ENCODE data around the gene TNNI3K. TPM values are rescaled to one million over a fixed set of nuclear protein-coding genes. Genes with fewer than 3 reads are reported as not detected.

Gene TNNI3K
- total and polyA plus RNA-seq, 9 donors: 0.73 to 2.6 (median 1.5) TPM; not detected in 1

DNA sequence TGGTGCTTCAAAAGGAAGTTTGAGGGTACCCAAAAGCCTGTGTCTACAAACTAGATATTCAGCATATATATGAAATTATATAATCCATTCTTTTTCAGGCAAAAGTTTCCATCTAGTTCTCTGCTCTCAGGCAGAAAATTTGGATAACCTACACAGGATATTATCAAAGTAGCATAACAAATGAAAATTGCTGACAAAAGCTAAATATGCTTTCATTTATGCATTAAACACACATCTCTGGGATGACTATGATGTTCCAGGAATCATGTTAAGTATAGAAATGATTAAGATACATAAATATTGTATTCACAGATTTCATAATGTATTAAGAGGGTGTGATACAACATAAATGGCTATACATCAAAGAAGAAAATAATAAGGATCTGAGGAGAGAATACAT, 184.4 kb downstream of the TNNI3K start:
- Histone ChIP-seq H3K4me1 (ENCODE audit: insufficient read depth) (no peaks in the 10 kb centered on the region), H3K27me3 (no peaks in the 10 kb centered on the region), H3K4me3 (no peak overlapping the region), H3K36me3 (no peaks in the 10 kb centered on the region), H3K27ac (no peak overlapping the region), H3K9me3 (no peaks in the 10 kb centered on the region)
- intact Hi-C loops (cut with DNase I): no loop called here
- TF ChIP-seq, protein P1, sequence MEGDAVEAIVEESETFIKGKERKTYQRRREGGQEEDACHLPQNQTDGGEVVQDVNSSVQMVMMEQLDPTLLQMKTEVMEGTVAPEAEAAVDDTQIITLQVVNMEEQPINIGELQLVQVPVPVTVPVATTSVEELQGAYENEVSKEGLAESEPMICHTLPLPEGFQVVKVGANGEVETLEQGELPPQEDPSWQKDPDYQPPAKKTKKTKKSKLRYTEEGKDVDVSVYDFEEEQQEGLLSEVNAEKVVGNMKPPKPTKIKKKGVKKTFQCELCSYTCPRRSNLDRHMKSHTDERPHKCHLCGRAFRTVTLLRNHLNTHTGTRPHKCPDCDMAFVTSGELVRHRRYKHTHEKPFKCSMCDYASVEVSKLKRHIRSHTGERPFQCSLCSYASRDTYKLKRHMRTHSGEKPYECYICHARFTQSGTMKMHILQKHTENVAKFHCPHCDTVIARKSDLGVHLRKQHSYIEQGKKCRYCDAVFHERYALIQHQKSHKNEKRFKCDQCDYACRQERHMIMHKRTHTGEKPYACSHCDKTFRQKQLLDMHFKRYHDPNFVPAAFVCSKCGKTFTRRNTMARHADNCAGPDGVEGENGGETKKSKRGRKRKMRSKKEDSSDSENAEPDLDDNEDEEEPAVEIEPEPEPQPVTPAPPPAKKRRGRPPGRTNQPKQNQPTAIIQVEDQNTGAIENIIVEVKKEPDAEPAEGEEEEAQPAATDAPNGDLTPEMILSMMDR (IDR thresholded peaks at IDR 0.05): no peak
- TF ChIP-seq POLR2A (IDR thresholded peaks at IDR 0.05) (no peak), EP300 (IDR thresholded peaks at IDR 0.05) (no peak)
- DNase-seq: no peak

DNA sequence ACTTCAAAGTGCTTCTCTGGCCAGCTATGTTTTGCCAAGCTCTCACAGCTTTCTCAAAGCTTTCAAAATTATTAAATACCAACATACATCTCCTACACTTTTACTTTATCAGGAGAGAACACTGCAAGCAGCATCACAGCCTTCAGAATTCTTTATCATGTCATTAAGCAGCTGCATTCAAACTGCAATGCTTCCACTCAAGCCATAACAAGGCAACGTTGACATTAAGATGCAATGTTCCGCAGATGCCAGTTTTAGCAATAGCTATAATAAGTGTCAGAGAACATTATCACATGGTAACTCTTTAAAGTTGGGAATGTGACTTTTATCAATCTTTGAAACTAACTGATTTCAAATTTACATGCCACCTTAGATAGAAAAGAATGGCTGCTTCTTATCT, 185.3 kb downstream of the TNNI3K start:
- Histone ChIP-seq H3K4me1 (ENCODE audit: insufficient read depth) (peaks cover 2% of the 10 kb centered on the region), H3K27me3 (no peaks in the 10 kb centered on the region), H3K36me3 (no peaks in the 10 kb centered on the region), H3K9me3 (no peaks in the 10 kb centered on the region), H3K27ac (no peak overlapping the region), H3K4me3 (no peak overlapping the region)
- no peak for DNase-seq
- 5 to 21% (median 10%) methylated on average over 2 of the region's 2 CpGs for WGBS, 3 donors
- TF ChIP-seq EP300 (IDR thresholded peaks at IDR 0.05) (no peak), POLR2A (IDR thresholded peaks at IDR 0.05) (no peak)
- TF ChIP-seq, protein P1 (IDR thresholded peaks at IDR 0.05): no peak
- intact Hi-C loops (cut with DNase I): no loop called here

DNA sequence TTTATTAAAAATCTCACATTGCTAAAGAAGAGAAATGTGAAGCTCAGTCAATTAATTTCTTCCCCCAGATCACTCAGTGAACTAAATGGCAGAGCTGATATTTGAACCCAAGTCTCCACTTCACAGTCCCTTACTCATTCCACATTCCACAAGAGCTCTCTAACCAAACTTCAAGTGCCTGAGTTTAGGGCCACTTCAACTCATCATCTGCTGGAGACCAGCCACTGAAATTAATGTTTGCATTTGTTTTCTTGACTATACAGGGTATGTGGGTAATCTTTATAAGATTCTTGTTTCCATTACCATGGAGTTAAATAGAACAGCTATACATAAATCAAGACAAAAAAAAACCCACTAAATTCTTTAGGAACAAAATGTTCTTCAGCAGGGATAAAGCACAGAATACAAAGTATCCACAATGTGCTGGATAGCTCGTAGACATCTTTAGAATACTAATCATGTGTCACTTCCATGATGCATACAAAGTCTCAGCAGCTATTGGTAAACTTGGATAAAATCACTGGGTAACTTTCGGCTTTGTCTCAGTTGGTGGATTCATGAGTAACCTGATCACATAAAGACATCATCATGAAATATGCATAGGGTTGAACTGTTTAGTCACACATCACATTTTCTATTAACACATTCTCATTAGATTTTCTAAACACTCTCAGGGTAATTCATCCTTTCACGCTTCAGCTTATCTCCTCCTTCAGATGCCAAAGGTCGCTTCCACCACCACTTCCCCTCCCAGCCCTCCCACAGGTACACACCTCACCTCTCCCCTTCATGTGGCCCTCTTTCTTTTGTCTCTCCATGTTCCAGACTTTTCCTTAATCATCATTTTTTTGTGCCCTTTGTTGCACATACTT, 187.5 kb downstream of the TNNI3K start:
- 87 to 93% (median 89%) methylated on average over 4 of the region's 4 CpGs for WGBS, 3 donors
- Histone ChIP-seq H3K36me3 (no peaks in the 10 kb centered on the region), H3K4me1 (ENCODE audit: insufficient read depth) (peaks cover 4% of the 10 kb centered on the region), H3K27me3 (no peaks in the 10 kb centered on the region), H3K27ac (no peak overlapping the region), H3K9me3 (no peaks in the 10 kb centered on the region), H3K4me3 (no peak overlapping the region)
- DNase-seq: no peak
- TF ChIP-seq POLR2A (IDR thresholded peaks at IDR 0.05) (no peak), EP300 (IDR thresholded peaks at IDR 0.05) (no peak)
- TF ChIP-seq, protein P1 (IDR thresholded peaks at IDR 0.05): no peak
- intact Hi-C loops (cut with DNase I): no loop called here

GRCh38 chr1:74423471-74423870, 188.3 kb downstream of the TNNI3K start:
- TF ChIP-seq, protein P1 (IDR thresholded peaks at IDR 0.05): no peak
- TF ChIP-seq EP300 (IDR thresholded peaks at IDR 0.05): no peak
- TF ChIP-seq POLR2A (IDR thresholded peaks at IDR 0.05): no peak
- H3K27me3 ChIP-seq: no peaks in the 10 kb centered on the region
- 91 to 97% (median 92%) methylated on average over 2 of the region's 2 CpGs for WGBS, 3 donors
- DNase-seq: no peak
- H3K4me1 ChIP-seq (ENCODE audit: insufficient read depth): peaks cover 4% of the 10 kb centered on the region
- H3K36me3 ChIP-seq: no peaks in the 10 kb centered on the region
- no peak overlapping the region for H3K27ac ChIP-seq
- no peaks in the 10 kb centered on the region for H3K9me3 ChIP-seq
- intact Hi-C loops (cut with DNase I): no loop called here
- no peak overlapping the region for H3K4me3 ChIP-seq
